Measurements from ENCODE around the gene TNFSF9.
A peak's percentile ranks its signal among the peaks of the same experiment; 100 is the strongest.

Gene TNFSF9

GRCh38 chr19:6530386-6531162, at the start of gene TNFSF9:
TNFSF9 (plus strand) TSS chr19:6531026; CDS start chr19:6531037, 11 bp downstream.
- peak; percentile 45 for DNase-seq (ENCODE audit: low read depth)

- DNase-seq (ENCODE audit: low read depth) = no peak
These were observed 49.1 kb upstream of the TNFSF9 start, which contains the start of gene DENND1C for GRCh38 chr19:6481541-6482342. DENND1C (minus strand) TSS chr19:6481787; CDS start chr19:6481695, 92 bp downstream.

- DNase-seq (ENCODE audit: low read depth) = no peak
These were observed 48.5 kb upstream of the TNFSF9 start for GRCh38 chr19:6482343-6482686.

- no peak for DNase-seq (ENCODE audit: low read depth)
These were observed 47.6 kb upstream of the TNFSF9 start for GRCh38 chr19:6483235-6483634.

GRCh38 chr19:6484230-6484629, 46.6 kb upstream of the TNFSF9 start:
- DNase-seq (ENCODE audit: low read depth) = no peak

GRCh38 chr19:6484831-6485230, 46.0 kb upstream of the TNFSF9 start:
- DNase-seq (ENCODE audit: low read depth) = no peak

GRCh38 chr19:6489278-6490061, 41.4 kb upstream of the TNFSF9 start:
- DNase-seq (ENCODE audit: low read depth) = no peak

- no peak for DNase-seq (ENCODE audit: low read depth)
These were observed 40.7 kb upstream of the TNFSF9 start for GRCh38 chr19:6490134-6490533.

GRCh38 chr19:6491802-6492592, 38.8 kb upstream of the TNFSF9 start:
- DNase-seq (ENCODE audit: low read depth) = no peak

GRCh38 chr19:6494438-6495036, 36.3 kb upstream of the TNFSF9 start:
- DNase-seq (ENCODE audit: low read depth) = no peak

GRCh38 chr19:6495947-6496346, 34.9 kb upstream of the TNFSF9 start:
- no peak for DNase-seq (ENCODE audit: low read depth)

GRCh38 chr19:6498294-6499036, 32.4 kb upstream of the TNFSF9 start:
- no peak for DNase-seq (ENCODE audit: low read depth)

- no peak for DNase-seq (ENCODE audit: low read depth)
These were observed 31.6 kb upstream of the TNFSF9 start for GRCh38 chr19:6499052-6499790.

GRCh38 chr19:6500837-6501739, 29.7 kb upstream of the TNFSF9 start:
- DNase-seq (ENCODE audit: low read depth) = no peak

GRCh38 chr19:6501740-6502648, 28.8 kb upstream of the TNFSF9 start, which contains the start of gene TUBB4A:
TUBB4A (minus strand) TSS chr19:6502309; CDS start chr19:6502212, 97 bp downstream.
- DNase-seq (ENCODE audit: low read depth) = no peak

GRCh38 chr19:6503407-6504201, 27.2 kb upstream of the TNFSF9 start:
- no peak for DNase-seq (ENCODE audit: low read depth)
